Fibroblast of pulmonary artery (primary cell): ENCODE results near the gene ATF7.

ENCODE experiments used
- DNase-seq: peaks from one replicate; pipeline ENCODE4 v3.0.0-alpha.2; 2010; ENCODE audit warnings: low read depth
- H3K4me3 ChIP-seq: replicated peaks from 2 replicates; pipeline ENCODE4 v1.5.1; 2011; ENCODE audit warnings: low read depth, mild to moderate bottlenecking, control low read depth, low read length, moderate library complexity
- TF ChIP-seq, protein P1 (sequence below): IDR thresholded peaks from 2 replicates; pipeline ENCODE4 v1.5.1; 2011; ENCODE audit warnings: mild to moderate bottlenecking, control low read depth, low read length, inconsistent platforms; ENCODE audit errors: missing control alignments

The ATF7 gene

DNA sequence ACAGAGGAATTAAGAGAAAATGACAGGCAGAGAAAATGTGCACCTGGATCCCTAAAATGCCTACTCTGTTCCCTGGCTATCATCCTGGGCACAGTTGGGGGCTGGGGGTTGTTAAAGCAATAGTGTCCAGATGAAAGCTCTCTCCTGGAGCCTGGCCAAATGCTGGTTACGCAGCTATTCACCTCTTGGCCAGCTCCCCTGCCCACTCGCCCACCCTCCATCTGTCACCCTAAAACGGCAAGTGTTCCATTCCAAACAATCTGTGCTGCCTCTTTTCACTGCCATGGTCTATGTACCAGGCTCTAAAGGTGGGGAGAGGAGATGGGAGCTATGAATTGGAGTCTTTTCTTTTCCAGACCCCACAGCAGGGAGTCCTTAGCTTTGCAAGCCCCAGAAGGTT lies 94.2 kb downstream of the ATF7 start:
- DNase-seq, result no peak
- TF ChIP-seq, protein P1, sequence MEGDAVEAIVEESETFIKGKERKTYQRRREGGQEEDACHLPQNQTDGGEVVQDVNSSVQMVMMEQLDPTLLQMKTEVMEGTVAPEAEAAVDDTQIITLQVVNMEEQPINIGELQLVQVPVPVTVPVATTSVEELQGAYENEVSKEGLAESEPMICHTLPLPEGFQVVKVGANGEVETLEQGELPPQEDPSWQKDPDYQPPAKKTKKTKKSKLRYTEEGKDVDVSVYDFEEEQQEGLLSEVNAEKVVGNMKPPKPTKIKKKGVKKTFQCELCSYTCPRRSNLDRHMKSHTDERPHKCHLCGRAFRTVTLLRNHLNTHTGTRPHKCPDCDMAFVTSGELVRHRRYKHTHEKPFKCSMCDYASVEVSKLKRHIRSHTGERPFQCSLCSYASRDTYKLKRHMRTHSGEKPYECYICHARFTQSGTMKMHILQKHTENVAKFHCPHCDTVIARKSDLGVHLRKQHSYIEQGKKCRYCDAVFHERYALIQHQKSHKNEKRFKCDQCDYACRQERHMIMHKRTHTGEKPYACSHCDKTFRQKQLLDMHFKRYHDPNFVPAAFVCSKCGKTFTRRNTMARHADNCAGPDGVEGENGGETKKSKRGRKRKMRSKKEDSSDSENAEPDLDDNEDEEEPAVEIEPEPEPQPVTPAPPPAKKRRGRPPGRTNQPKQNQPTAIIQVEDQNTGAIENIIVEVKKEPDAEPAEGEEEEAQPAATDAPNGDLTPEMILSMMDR, result no peak
- no peak overlapping the region for H3K4me3 ChIP-seq

DNA sequence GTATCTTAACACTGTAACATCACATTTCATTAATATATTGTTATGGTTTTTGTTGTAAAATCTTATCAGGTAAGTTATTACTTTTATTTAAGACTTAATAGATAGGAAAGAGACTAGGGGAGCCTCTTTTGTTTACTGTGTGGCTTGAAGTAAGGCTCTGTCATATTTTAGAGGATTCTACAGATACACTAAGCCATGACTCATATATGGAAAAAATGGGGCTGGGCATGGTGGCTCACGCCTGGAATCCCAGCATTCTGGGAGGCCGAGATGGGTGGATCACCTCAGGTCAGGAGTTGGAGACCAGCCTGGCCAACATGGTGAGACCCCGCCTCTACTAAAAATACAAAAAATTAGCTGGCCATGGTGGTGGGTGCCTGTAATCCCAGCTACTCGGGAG lies 95.3 kb downstream of the ATF7 start:
- no peak for DNase-seq
- no peak overlapping the region for H3K4me3 ChIP-seq
- TF ChIP-seq, protein P1, result no peak

DNA sequence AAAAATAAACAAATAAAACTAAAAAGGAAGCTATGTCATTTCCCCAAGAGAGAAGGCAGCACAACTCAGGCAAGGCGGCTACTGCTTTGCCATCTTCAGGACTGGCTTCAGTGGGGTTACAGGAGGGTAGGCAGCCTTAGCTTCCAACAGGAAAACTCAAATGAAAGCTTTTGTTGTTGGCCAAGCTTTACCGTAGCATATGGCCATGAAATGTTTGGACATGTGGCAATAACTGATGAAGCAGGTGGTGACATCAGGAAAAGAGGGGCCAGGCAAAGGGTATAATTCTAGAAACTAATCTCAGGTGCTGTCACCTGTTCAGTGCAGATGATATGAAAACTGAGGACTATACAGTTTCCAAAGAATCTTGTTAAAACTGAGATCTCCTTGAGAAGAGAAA lies 96.1 kb downstream of the ATF7 start:
- TF ChIP-seq, protein P1, result no peak
- no peak for DNase-seq
- H3K4me3 ChIP-seq, result no peak overlapping the region

DNA sequence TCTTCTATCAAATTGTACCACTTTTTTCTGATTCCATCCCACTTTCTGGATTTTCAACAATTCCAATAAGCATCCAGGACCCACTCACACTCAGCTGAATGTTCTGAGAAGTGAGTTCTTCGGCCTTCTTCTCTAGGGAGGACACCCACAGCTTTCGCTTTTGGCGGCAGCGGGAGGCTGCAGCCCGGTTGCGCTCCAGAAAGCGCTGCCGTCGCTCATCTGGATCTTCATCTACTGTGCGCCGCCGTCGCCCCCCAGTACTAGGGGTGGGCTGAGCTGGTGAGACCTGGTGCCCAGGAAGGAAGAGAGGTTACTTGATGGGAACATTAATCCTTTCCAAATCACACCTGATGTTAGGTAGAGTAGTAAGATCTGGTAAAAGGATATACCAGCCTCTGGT lies 101.7 kb downstream of the ATF7 start:
- DNase-seq, result no peak
- H3K4me3 ChIP-seq, result no peak overlapping the region
- TF ChIP-seq, protein P1, result no peak

DNA sequence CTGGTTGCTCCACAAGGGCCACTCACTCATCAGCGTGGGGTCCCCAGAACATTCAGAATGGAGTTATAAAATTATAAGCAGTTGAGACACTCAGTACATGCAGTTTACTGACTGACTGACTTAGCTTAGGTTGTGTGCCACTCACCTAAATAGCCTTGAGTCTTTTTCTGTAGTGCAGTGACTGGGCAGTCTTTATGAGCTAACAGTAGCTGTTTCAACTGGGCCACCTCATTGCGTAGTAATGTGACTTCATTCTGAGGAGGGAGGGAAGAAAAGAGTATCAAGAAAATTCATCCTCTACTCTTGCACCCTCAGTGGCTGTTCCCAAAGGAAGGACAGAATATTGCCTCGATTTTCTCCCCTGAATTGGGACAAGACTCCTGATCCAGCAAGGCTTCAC lies 103.1 kb downstream of the ATF7 start:
- DNase-seq, result no peak
- TF ChIP-seq, protein P1, result no peak
- no peak overlapping the region for H3K4me3 ChIP-seq

DNA sequence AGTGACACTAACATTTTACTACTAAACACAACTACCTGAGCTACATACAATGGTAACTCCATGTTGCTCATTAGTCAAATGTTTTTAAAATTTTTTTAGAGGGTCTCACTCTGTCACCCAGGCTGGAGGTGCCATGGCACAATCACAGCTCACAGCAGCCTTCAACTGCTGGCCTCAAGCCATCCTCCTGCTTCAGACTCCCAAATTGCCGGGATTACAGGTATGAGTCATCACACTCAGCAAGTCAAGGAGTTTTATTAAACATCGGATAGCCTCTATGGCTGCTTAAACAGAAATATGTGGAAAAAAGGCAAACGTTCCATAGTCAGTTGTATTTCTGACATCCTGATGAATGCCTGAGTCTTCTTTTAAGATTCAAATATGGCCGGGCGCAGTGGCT lies 107.8 kb downstream of the ATF7 start:
- DNase-seq, result peak; percentile 38
- H3K4me3 ChIP-seq, result no peak overlapping the region
- TF ChIP-seq, protein P1, result no peak

DNA sequence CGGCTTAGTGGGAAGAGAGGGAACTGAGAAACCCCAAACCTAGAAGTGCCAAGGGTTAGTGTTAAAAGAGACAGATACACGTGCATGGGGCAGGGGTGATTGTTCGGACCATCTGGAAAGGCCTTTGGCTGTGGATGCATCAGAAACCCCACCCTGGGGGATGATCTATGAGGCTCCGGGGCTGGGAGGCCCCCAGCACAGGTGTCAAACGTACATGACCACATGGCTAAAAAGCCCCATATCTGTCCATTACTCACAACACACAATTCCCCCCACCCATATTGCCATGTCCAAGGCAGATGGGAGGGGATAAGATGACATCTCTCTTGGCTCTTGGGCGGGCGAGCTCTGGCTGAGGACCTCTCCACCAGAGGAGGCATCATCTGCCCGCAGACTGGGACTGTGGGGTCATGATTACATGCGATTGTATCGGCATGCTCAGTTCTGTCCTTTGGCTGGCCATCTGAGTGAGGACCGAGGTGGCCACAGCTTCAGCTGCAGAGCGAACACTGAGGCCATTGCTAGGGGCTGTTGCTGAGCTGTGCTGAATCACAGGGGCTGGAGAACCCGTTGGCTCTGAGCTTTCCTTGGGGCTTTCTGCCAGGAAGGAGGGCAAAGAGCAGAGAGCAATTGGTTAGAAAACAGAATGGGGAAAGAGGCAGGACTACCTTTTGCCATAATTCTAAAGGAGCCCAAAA lies 109.3 kb downstream of the ATF7 start:
- no peak overlapping the region for H3K4me3 ChIP-seq
- TF ChIP-seq, protein P1, result no peak
- DNase-seq, result no peak
